HUES64 (cell line): Measurements from ENCODE around the gene LASP1NB.
"Not testable (repeated sequence)": the region's sequence is repeated elsewhere in the genome, so short reads cannot be mapped to it uniquely, and the experiment has no call there.

ENCODE experiments used
- H3K27ac ChIP-seq: 2 replicates; pipeline ENCODE4 v1.7.0; 2013; ENCODE audit warnings: low read depth, low read length, inconsistent platforms
- H3K27me3 ChIP-seq: 2 replicates; pipeline ENCODE4 v1.6.1; 2013; ENCODE audit warnings: mild to moderate bottlenecking, low read length; ENCODE audit not compliant: insufficient read depth
- H3K36me3 ChIP-seq: 2 replicates; pipeline ENCODE4 v1.6.1; 2013; ENCODE audit warnings: mild to moderate bottlenecking, low read length; ENCODE audit not compliant: insufficient read depth
- H3K4me1 ChIP-seq: 2 replicates; pipeline ENCODE4 v1.6.1; 2013; ENCODE audit warnings: mild to moderate bottlenecking, low read length, moderate library complexity; ENCODE audit not compliant: insufficient read depth
- H3K4me3 ChIP-seq: 2 replicates; pipeline ENCODE4 v1.5.1; 2013; ENCODE audit warnings: mild to moderate bottlenecking, low read length, moderate library complexity
- H3K9ac ChIP-seq: 2 replicates; pipeline ENCODE4 v1.6.1; 2013; ENCODE audit warnings: mild to moderate bottlenecking, low read depth, low read length
- H3K9me3 ChIP-seq: 2 replicates; pipeline ENCODE4 v1.6.1; 2013; ENCODE audit warnings: low read depth, low read length; ENCODE audit not compliant: insufficient read depth
- WGBS: fragments of 150-250, 120-280 bp; methylation state at CpG from one replicate; pipeline ENCODE4 v1.1.7; 2013; ENCODE audit warnings: missing lambda C conversion rate; 5-methylcytosine and 5-hydroxymethylcytosine counted together

Gene LASP1NB

GRCh38 chr17:38970804-38971203 lies 45.4 kb downstream of the LASP1NB start:
- Histone ChIP-seq H3K4me3 (no peak overlapping the region), H3K9ac (no peak overlapping the region), H3K36me3 (no peaks in the 10 kb centered on the region), H3K27me3 (no peaks in the 10 kb centered on the region), H3K27ac (no peak overlapping the region), H3K4me1 (peaks cover 12% of the 10 kb centered on the region), H3K9me3 (no peaks in the 10 kb centered on the region)
- 91% methylated on average over 5 of the region's 5 CpGs for WGBS

DNA sequence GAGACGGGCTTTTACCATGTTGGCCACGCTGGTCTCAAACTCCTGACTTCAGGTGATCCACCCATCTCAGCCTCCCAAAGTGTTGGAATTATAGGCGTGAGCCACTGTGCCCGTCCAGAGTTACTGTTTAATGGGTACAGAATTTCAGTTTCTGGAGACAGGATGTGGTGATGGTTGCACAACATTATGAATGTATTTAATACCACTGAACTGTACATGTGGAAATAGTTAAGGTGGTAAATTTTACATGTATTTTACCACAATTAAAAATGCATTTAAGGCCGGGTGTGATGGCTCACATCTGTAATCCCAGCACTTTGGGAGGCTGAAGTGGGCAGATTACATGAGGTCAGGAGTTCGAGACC lies 50.8 kb downstream of the LASP1NB start:
- H3K9ac ChIP-seq, H3K36me3 ChIP-seq, H3K9me3 ChIP-seq, H3K4me1 ChIP-seq, H3K27me3 ChIP-seq, H3K27ac ChIP-seq, H3K4me3 ChIP-seq: not testable (repeated sequence)
- 87% methylated on average over 5 of the region's 6 CpGs for WGBS

- WGBS = 89% methylated on average over 4 of the region's 4 CpGs
- Histone ChIP-seq H3K27ac (no peak overlapping the region), H3K9ac (no peak overlapping the region), H3K27me3 (no peaks in the 10 kb centered on the region), H3K4me3 (no peak overlapping the region), H3K36me3 (no peaks in the 10 kb centered on the region), H3K9me3 (no peaks in the 10 kb centered on the region), H3K4me1 (no peaks in the 10 kb centered on the region)
These were observed 52.8 kb downstream of the LASP1NB start for GRCh38 chr17:38978180-38978579.
